HepG2 (cell line): ENCODE measurements around the gene CSNK1D. TPM values are rescaled to one million over a fixed set of nuclear protein-coding genes. Genes with fewer than 3 reads are reported as not detected.
A peak's percentile ranks its signal among the peaks of the same experiment; 100 is the strongest.

Source experiments
- BATF2 ChIP-seq: sonication (generic); formaldehyde crosslinking; IDR thresholded peaks from 2 replicates; pipeline ENCODE4 v1.8.0; 2022; ENCODE audit warnings: mild to moderate bottlenecking, missing genetic modification reagents, moderate library complexity
- FOXK2 ChIP-seq: fragments of 450-650 bp; IDR thresholded peaks from 2 replicates; pipeline ENCODE4 v1.6.1; 2016
- HHEX ChIP-seq: IDR thresholded peaks from 2 replicates; pipeline ENCODE4 v1.6.1; 2016; ENCODE audit warnings: control low read depth
- MLLT10 ChIP-seq: sonication (generic); formaldehyde crosslinking; IDR thresholded peaks from 2 replicates; pipeline ENCODE4 v1.4.0; 2020; ENCODE audit warnings: missing genetic modification reagents
- PAXIP1 ChIP-seq: sonication (generic); formaldehyde crosslinking; conservative IDR thresholded peaks from 2 replicates; pipeline ENCODE4 v1.4.0; 2020; ENCODE audit warnings: mild to moderate bottlenecking, missing genetic modification reagents, moderate library complexity
- RFX3 ChIP-seq: IDR thresholded peaks from 2 replicates; pipeline ENCODE4 v1.6.1; 2016; ENCODE audit warnings: missing biosample characterization, missing genetic modification reagents
- TOPORS ChIP-seq: sonication (generic); formaldehyde crosslinking; IDR thresholded peaks from 2 replicates; pipeline ENCODE4 v1.8.0; 2023; ENCODE audit warnings: mild to moderate bottlenecking, missing genetic modification reagents
- ZNF12 ChIP-seq: sonication (generic); formaldehyde crosslinking; IDR thresholded peaks from 2 replicates; pipeline ENCODE4 v1.5.0; 2020; ENCODE audit warnings: missing genetic modification reagents
- ZNF407 ChIP-seq: sonication (generic); formaldehyde crosslinking; IDR thresholded peaks from one replicate; pipeline ENCODE4 v1.5.1; 2020; ENCODE audit warnings: mild to moderate bottlenecking, missing genetic modification reagents; ENCODE audit errors: not compliant biosample characterization
- ZNF441 ChIP-seq: sonication (generic); formaldehyde crosslinking; IDR thresholded peaks from 2 replicates; pipeline ENCODE4 v1.7.0; 2021; ENCODE audit warnings: missing genetic modification reagents, borderline replicate concordance
- ZNF609 ChIP-seq: sonication (generic); formaldehyde crosslinking; IDR thresholded peaks from 2 replicates; pipeline ENCODE4 v1.4.0; 2020; ENCODE audit warnings: mild to moderate bottlenecking, missing genetic modification reagents, borderline replicate concordance
- polyA plus RNA-seq, 8 experiments: library from polyadenylated mRNA; depleted of rRNA in 3 of 8; stranded (reverse) in 7 of 8; unstranded in 1 of 8; fragments of >200 nt; fragmentation: Illumina TruSeq in 4 of 8; extraction: Trizol in 4 of 8; gene quantifications; 2 replicates each; pipeline versions ENCODE4 v1.2.1 to v1.2.3, GENCODE V29; 2011 to 2016; ENCODE audit warnings: low read depth in 4 of 8, missing spikeins in 1 of 8, mixed read lengths in 1 of 8; ENCODE audit not compliant: insufficient read depth in 1 of 8
- total RNA-seq, 5 experiments: library from RNA; depleted of rRNA; stranded (reverse); fragments of >200 nt; fragmentation: Illumina TruSeq; extraction: Trizol; gene quantifications; 2 replicates each; pipeline ENCODE4 v1.2.3, GENCODE V29; 2016; ENCODE audit warnings: low read depth in 1 of 5

Gene CSNK1D
- total and polyA plus RNA-seq, 2 of the 13 experiments (the other 11 are each of a cell fraction or from before 2014, with no cell fraction given), result 31.5 to 128 TPM

GRCh38 chr17:82230609-82231311 lies 42.7 kb downstream of the CSNK1D start (continued):
- peak; percentile 90 for TF ChIP-seq ZNF407
- peak; percentile 98 for TF ChIP-seq TOPORS (CRISPR knock-in tag)
- peak; percentile 89; the same call in 1 of the 2 replicates for TF ChIP-seq BATF2 (CRISPR knock-in tag)
- no peak for TF ChIP-seq FOXK2
- no peak for TF ChIP-seq HHEX (CRISPR knock-in tag)
- peak; percentile 90 for TF ChIP-seq ZNF609 (CRISPR knock-in tag)
- peak; percentile 6; the same call in 1 of the 2 replicates for TF ChIP-seq RFX3 (CRISPR knock-in tag)
- peak; percentile 94; the same call in 1 of the 2 replicates for TF ChIP-seq ZNF441 (CRISPR knock-in tag)
- TF ChIP-seq MLLT10 (CRISPR knock-in tag), result 0 out of 2 replicates have a peak, but pooled peaks have one; percentile 18
- peak; percentile 74 for TF ChIP-seq PAXIP1 (CRISPR knock-in tag)
- TF ChIP-seq ZNF12 (CRISPR knock-in tag), result peak; percentile 80
